Naive thymus-derived CD4-positive, alpha-beta T cell (primary cell): ENCODE results near the gene DMD. TPM values are rescaled to one million over a fixed set of nuclear protein-coding genes. Genes with fewer than 3 reads are reported as not detected.

Experiments used
- ATAC-seq: fragments of 150-1000 bp; cut with Tn5 transposase; 2 replicates; pipeline ENCODE4 v1.10.0; 2021; ENCODE audit warnings: mild to moderate bottlenecking, moderate library complexity
- CTCF ChIA-PET: fragments of 350-600 bp; sonication (Branson Sonifier 250); formaldehyde crosslinking; loops from one replicate; lab custom pipeline; 2021; ENCODE audit warnings: antibody characterized with exemption; lab: Charles Lee
- POLR2A ChIA-PET: fragments of 350-600 bp; sonication (Branson Sonifier 250); formaldehyde crosslinking; loops from one replicate; lab custom pipeline; 2021; ENCODE audit warnings: antibody characterized with exemption, inconsistent platforms; lab: Charles Lee
- DNase-seq, 9 donors: peaks; one replicate each; pipeline versions ENCODE4 v3.0.0 to v3.0.0-alpha.2; 2020 to 2022; ENCODE audit warnings: mixed read lengths in 1 of 9
- H3K27ac ChIP-seq: one replicate; pipeline ENCODE4 v1.7.0; 2013; ENCODE audit warnings: mild to moderate bottlenecking, low read depth, low read length, moderate library complexity
- H3K27me3 ChIP-seq, 2 donors: one replicate each; pipeline ENCODE4 v1.7.0; 2013; ENCODE audit warnings: low read length in 2 of 2, mild to moderate bottlenecking in 2 of 2, moderate library complexity in 2 of 2; ENCODE audit not compliant: control insufficient read depth in 2 of 2, insufficient read depth in 2 of 2
- H3K36me3 ChIP-seq, 3 experiments: 1 replicate in 2 of 3; 2 replicates in 1 of 3; pipeline ENCODE4 v1.7.0; 2013; ENCODE audit warnings: low read length in 3 of 3, mild to moderate bottlenecking in 3 of 3, moderate library complexity in 1 of 3; ENCODE audit not compliant: insufficient read depth in 3 of 3, control insufficient read depth in 2 of 3
- H3K4me1 ChIP-seq, 2 donors: one replicate each; pipeline ENCODE4 v1.7.0; 2013; ENCODE audit warnings: low read length in 2 of 2, mild to moderate bottlenecking in 2 of 2, moderate library complexity in 1 of 2; ENCODE audit not compliant: control insufficient read depth in 2 of 2, insufficient read depth in 2 of 2
- H3K4me3 ChIP-seq: 2 replicates; pipeline ENCODE4 v1.7.0; 2013; ENCODE audit warnings: mild to moderate bottlenecking, low read length
- H3K9me3 ChIP-seq, 3 experiments: 1 replicate in 2 of 3; 2 replicates in 1 of 3; pipeline ENCODE4 v1.7.0; 2013; ENCODE audit warnings: low read length in 3 of 3; ENCODE audit not compliant: control insufficient read depth in 2 of 3
- H3K27ac Mint-ChIP-seq, 9 donors: one replicate each; pipeline ENCODE4 v1.8.0; 2020 to 2022; ENCODE audit warnings: mixed read lengths in 9 of 9, mild to moderate bottlenecking in 8 of 9, moderate library complexity in 5 of 9, inconsistent platforms in 2 of 9
- H3K27me3 Mint-ChIP-seq, 5 donors: one replicate each; pipeline ENCODE4 v1.8.0; 2021 to 2022; ENCODE audit warnings: mixed read lengths in 5 of 5, mild to moderate bottlenecking in 1 of 5
- H3K36me3 Mint-ChIP-seq, 5 donors: one replicate each; pipeline ENCODE4 v1.8.0; 2020 to 2022; ENCODE audit warnings: mixed read lengths in 5 of 5, mild to moderate bottlenecking in 3 of 5, inconsistent platforms in 1 of 5
- H3K4me1 Mint-ChIP-seq, 7 donors: one replicate each; pipeline ENCODE4 v1.8.0; 2020 to 2022; ENCODE audit warnings: mixed read lengths in 7 of 7, mild to moderate bottlenecking in 3 of 7, inconsistent platforms in 1 of 7
- H3K4me3 Mint-ChIP-seq, 10 donors: one replicate each; pipeline ENCODE4 v1.8.0; 2020 to 2022; ENCODE audit warnings: mild to moderate bottlenecking in 10 of 10, mixed read lengths in 10 of 10, moderate library complexity in 6 of 10, inconsistent platforms in 2 of 10
- H3K9me3 Mint-ChIP-seq, 11 donors: one replicate each; pipeline ENCODE4 v1.8.0; 2020 to 2022; ENCODE audit warnings: mixed read lengths in 11 of 11, mild to moderate bottlenecking in 4 of 11, inconsistent platforms in 1 of 11, moderate library complexity in 1 of 11
- intact Hi-C, 2 donors: fragments of 100-400 bp; cut with micrococcal nuclease; formaldehyde crosslinking; loops; one replicate each; pipeline ENCODE4 v1.15.1; 2023
- polyA plus RNA-seq, 2 donors: library from polyadenylated mRNA; unstranded; fragments of 300-500 nt; fragmentation: Illumina TruSeq; gene quantifications; one replicate each; pipeline ENCODE4 v1.2.3, GENCODE V29; 2021
- total RNA-seq, 6 experiments: library from RNA in 5 of 6; stranded (reverse) in 5 of 6; gene quantifications; 1 replicate in 5 of 6; 2 replicates in 1 of 6; pipeline ENCODE4 v1.2.3 and lab custom pipeline; 2021 to 2026

Gene DMD
- total and polyA plus RNA-seq, 7 experiments from 2014 or later: 0.02 to 4.9 (median 0.28) TPM; not detected in 3

- no peaks in the 10 kb centered on the region for H3K4me1 Mint-ChIP-seq
- no peak overlapping the region for H3K27ac Mint-ChIP-seq
- Histone ChIP-seq H3K27me3 (no peaks in the 10 kb centered on the region), H3K4me1 (no peaks in the 10 kb centered on the region), H3K27ac (no peak overlapping the region), H3K9me3 (no peaks in the 10 kb centered on the region), H3K4me3 (no peak overlapping the region), H3K36me3 (no peaks in the 10 kb centered on the region)
- ATAC-seq (no peak), DNase-seq (no peak)
- intact Hi-C loops: no loop called here
- H3K27me3 Mint-ChIP-seq: no peaks in the 10 kb centered on the region
- POLR2A ChIA-PET: no interaction called here
- peaks cover 0 to 5% (median 0%) of the 10 kb centered on the region in 11 donors for H3K9me3 Mint-ChIP-seq
- CTCF ChIA-PET: no interaction called here
- H3K4me3 Mint-ChIP-seq: no peak overlapping the region
- no peaks in the 10 kb centered on the region for H3K36me3 Mint-ChIP-seq
Measured at GRCh38 chrX:31563792-31564191, 1647.6 kb downstream of the DMD start.

- no peaks in the 10 kb centered on the region for H3K36me3 ChIP-seq
- intact Hi-C loops: no loop called here
Measured at GRCh38 chrX:31555506-31555905, 1655.8 kb downstream of the DMD start.

GRCh38 chrX:31551913-31552312, 1659.4 kb downstream of the DMD start:
- Histone ChIP-seq H3K4me3 (no peak overlapping the region), H3K27ac (no peak overlapping the region), H3K4me1 (no peaks in the 10 kb centered on the region), H3K36me3 (no peaks in the 10 kb centered on the region), H3K27me3 (no peaks in the 10 kb centered on the region), H3K9me3 (no peaks in the 10 kb centered on the region)
- no peak overlapping the region for H3K4me3 Mint-ChIP-seq
- no peaks in the 10 kb centered on the region for H3K36me3 Mint-ChIP-seq
- CTCF ChIA-PET: no interaction called here
- no peak for ATAC-seq
- no peaks in the 10 kb centered on the region for H3K4me1 Mint-ChIP-seq
- DNase-seq: no peak
- H3K27ac Mint-ChIP-seq: no peak overlapping the region
- H3K27me3 Mint-ChIP-seq: no peaks in the 10 kb centered on the region
- no peaks in the 10 kb centered on the region for H3K9me3 Mint-ChIP-seq
- intact Hi-C loops: no loop called here
- POLR2A ChIA-PET: no interaction called here

More at GRCh38 chrX:31555506-31555905, 1655.8 kb downstream of the DMD start:
- DNase-seq (no peak), ATAC-seq (no peak)
- H3K36me3 Mint-ChIP-seq: no peaks in the 10 kb centered on the region
- peaks cover 0 to 5% (median 0%) of the 10 kb centered on the region in 11 donors for H3K9me3 Mint-ChIP-seq
- H3K27me3 ChIP-seq: no peaks in the 10 kb centered on the region
- POLR2A ChIA-PET: no interaction called here
- H3K27ac ChIP-seq: no peak overlapping the region
- H3K4me1 ChIP-seq: no peaks in the 10 kb centered on the region
- CTCF ChIA-PET: no interaction called here
- no peak overlapping the region for H3K4me3 Mint-ChIP-seq
- no peak overlapping the region for H3K27ac Mint-ChIP-seq
- H3K27me3 Mint-ChIP-seq: no peaks in the 10 kb centered on the region
- no peaks in the 10 kb centered on the region for H3K9me3 ChIP-seq
- H3K4me1 Mint-ChIP-seq: no peaks in the 10 kb centered on the region
- H3K4me3 ChIP-seq: no peak overlapping the region

- ChIA-PET POLR2A (no interaction called here), CTCF (no interaction called here)
- no peaks in the 10 kb centered on the region for H3K27me3 Mint-ChIP-seq
- no peaks in the 10 kb centered on the region for H3K36me3 ChIP-seq
- no peaks in the 10 kb centered on the region for H3K4me1 ChIP-seq
- H3K9me3 ChIP-seq: no peaks in the 10 kb centered on the region
- DNase-seq: no peak
- intact Hi-C loops: no loop called here
- H3K9me3 Mint-ChIP-seq: peaks cover 0 to 4% (median 0%) of the 10 kb centered on the region in 11 donors
- no peaks in the 10 kb centered on the region for H3K4me1 Mint-ChIP-seq
- H3K27me3 ChIP-seq: no peaks in the 10 kb centered on the region
- H3K27ac Mint-ChIP-seq: no peak overlapping the region
- no peak overlapping the region for H3K4me3 Mint-ChIP-seq
- H3K4me3 ChIP-seq: no peak overlapping the region
- no peaks in the 10 kb centered on the region for H3K36me3 Mint-ChIP-seq
- ATAC-seq: no peak
- H3K27ac ChIP-seq: no peak overlapping the region
Measured at GRCh38 chrX:31550158-31550557, 1661.2 kb downstream of the DMD start.

- DNase-seq: no peak
- POLR2A ChIA-PET: no interaction called here
- Histone ChIP-seq H3K4me1 (no peaks in the 10 kb centered on the region), H3K4me3 (no peak overlapping the region), H3K27ac (no peak overlapping the region), H3K27me3 (no peaks in the 10 kb centered on the region), H3K36me3 (no peaks in the 10 kb centered on the region), H3K9me3 (no peaks in the 10 kb centered on the region)
- H3K27ac Mint-ChIP-seq: no peak overlapping the region
- no peak for ATAC-seq
- no peak overlapping the region for H3K4me3 Mint-ChIP-seq
- intact Hi-C loops: no loop called here
- H3K4me1 Mint-ChIP-seq: no peaks in the 10 kb centered on the region
- H3K27me3 Mint-ChIP-seq: no peaks in the 10 kb centered on the region
- H3K36me3 Mint-ChIP-seq: no peaks in the 10 kb centered on the region
- H3K9me3 Mint-ChIP-seq: peaks cover 0 to 4% (median 0%) of the 10 kb centered on the region in 11 donors
- CTCF ChIA-PET: no interaction called here
Measured at GRCh38 chrX:31547816-31548215, 1663.5 kb downstream of the DMD start.

GRCh38 chrX:31547416-31547815, 1663.9 kb downstream of the DMD start:
- no peaks in the 10 kb centered on the region for H3K36me3 Mint-ChIP-seq
- H3K27ac Mint-ChIP-seq: no peak overlapping the region
- no peaks in the 10 kb centered on the region for H3K4me1 ChIP-seq
- no peaks in the 10 kb centered on the region for H3K27me3 ChIP-seq
- H3K9me3 ChIP-seq: no peaks in the 10 kb centered on the region
- intact Hi-C loops: no loop called here
- H3K9me3 Mint-ChIP-seq: peaks cover 0 to 4% (median 0%) of the 10 kb centered on the region in 11 donors
- ChIA-PET POLR2A (no interaction called here), CTCF (no interaction called here)
- ATAC-seq (no peak), DNase-seq (no peak)
- no peak overlapping the region for H3K27ac ChIP-seq
- no peaks in the 10 kb centered on the region for H3K36me3 ChIP-seq
- H3K4me1 Mint-ChIP-seq: no peaks in the 10 kb centered on the region
- no peaks in the 10 kb centered on the region for H3K27me3 Mint-ChIP-seq
- no peak overlapping the region for H3K4me3 Mint-ChIP-seq
- H3K4me3 ChIP-seq: no peak overlapping the region

- Mint-ChIP-seq H3K4me3 (no peak overlapping the region), H3K36me3 (no peaks in the 10 kb centered on the region), H3K27ac (no peak overlapping the region), H3K27me3 (no peaks in the 10 kb centered on the region), H3K9me3 (peaks cover 0 to 4% (median 0%) of the 10 kb centered on the region in 11 donors), H3K4me1 (no peaks in the 10 kb centered on the region)
- Histone ChIP-seq H3K27me3 (no peaks in the 10 kb centered on the region), H3K27ac (no peak overlapping the region), H3K4me3 (no peak overlapping the region), H3K4me1 (no peaks in the 10 kb centered on the region), H3K36me3 (no peaks in the 10 kb centered on the region), H3K9me3 (no peaks in the 10 kb centered on the region)
- CTCF ChIA-PET: no interaction called here
- POLR2A ChIA-PET: no interaction called here
- no peak for DNase-seq
- ATAC-seq: no peak
- intact Hi-C loops: no loop called here
Measured at GRCh38 chrX:31546126-31546525, 1665.2 kb downstream of the DMD start.
